Esophagus mucosa (tissue), 1 donor: ENCODE data around the gene GSTM4. TPM values are rescaled to one million over a fixed set of nuclear protein-coding genes. Genes with fewer than 3 reads are reported as not detected.
"Not testable (repeated sequence)": the region's sequence is repeated elsewhere in the genome, so short reads cannot be mapped to it uniquely, and the experiment has no call there.

ENCODE experiments used
- ATAC-seq: fragments of 200-7000 bp; cut with Tn5 transposase; one replicate; pipeline ENCODE4 v1.9.1; 2020
- total RNA-seq: library from RNA; stranded (reverse); gene quantifications from one replicate; pipeline ENCODE4 v1.2.4, GENCODE V29; 2023
- donor health status: DM: yes; HTN: yes; CAD: no.

GSTM4 gene
- total RNA-seq, 1 donor from 2014 or later: 27.3 TPM

DNA sequence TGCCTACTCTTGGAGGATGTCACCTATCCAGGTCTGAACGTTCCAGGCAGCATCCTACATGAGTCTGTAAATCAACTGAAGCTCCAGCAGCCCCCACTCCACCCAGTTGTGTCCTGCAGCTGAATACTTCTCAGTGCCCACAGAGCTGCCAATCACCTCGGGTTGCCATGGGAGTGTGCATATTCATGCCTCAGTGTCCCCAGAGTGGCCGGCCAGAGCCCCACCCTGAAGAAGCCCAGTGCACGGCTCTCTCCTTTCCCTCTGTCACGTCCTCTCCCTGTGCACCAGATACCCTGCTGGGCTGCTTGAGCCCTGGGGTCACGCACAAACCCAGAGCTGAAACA is 16.1 kb upstream of the GSTM4 start:
- peak; percentile 2 for ATAC-seq

DNA sequence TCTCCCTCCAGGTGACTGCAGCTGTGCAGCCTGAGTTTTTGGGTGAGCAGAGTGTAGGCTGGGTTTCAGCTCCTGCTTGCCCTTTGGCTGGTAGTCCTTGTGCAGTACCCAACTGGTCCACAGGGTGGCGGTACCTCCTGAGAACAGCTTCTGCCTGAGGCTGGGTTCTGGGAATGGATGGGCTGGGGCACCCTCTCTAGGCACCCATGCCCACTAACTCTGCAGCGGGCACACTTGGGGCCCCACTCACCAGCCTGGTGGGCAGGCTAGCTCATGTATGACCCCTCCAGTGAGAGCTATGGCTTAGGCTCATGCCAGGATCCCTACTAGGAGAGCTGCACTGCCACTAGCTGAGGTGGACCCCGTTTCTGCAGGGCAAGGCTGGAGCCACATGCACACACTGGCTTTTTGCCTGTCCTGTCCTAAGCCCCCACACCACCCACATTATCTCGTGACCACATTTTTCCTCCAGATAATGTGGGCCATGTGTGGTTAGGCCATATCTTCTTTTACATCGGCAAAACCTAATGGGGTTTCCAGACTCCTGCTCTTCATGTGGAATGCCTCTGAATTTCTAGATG is 15.5 kb upstream of the GSTM4 start:
- ATAC-seq: peak; percentile 80

DNA sequence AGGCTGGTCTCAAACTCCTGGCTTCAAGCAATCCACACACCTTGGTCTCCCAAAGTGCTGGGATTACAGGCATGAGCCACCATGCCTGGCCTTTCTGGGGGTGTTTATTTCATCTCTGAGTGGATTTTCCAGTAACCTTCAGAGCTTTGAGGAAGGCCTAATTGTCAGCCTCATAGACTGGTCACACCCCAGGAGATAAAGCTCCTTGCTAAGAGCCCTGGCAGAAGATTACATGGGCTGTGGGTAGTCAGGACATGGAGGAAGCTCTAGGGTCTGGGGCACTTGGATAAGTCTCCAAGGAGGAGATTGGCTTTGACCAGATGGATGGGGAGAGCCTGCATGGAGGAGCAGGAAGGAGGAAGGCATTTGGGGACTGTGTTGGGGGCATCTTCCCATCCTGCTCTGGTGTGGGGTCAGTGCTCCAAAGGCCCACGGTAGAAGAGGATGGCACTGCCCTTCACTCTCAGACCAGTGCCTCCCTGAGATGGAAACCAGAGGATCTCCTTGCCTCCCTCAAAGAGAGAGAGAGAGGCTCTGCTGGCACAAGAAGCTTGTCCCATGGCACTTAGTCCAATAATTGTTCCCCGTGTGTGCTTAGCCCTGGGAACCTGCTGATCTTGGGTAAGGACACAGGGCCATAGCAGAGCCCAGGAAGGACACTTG is 14.7 kb upstream of the GSTM4 start:
- no peak for ATAC-seq

DNA sequence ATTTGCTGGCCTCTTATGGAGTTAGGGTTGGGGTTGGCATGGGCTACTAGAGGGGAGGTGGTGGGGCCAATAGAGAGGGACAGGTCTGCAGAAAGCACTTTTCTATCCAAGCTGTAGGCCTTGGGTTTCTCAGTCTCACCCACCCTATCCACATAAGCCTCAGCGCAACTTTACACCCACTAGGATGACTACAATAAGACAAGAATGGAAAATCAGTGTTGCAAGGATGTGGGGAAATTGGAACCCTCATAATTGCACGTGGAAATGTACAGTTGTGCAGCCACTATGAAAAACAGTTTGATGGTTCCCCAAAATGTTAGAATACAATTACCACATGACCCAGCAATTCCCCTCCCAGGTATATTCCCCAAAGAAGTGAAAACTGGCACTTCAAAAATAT is 14.0 kb upstream of the GSTM4 start:
- no peak for ATAC-seq

DNA sequence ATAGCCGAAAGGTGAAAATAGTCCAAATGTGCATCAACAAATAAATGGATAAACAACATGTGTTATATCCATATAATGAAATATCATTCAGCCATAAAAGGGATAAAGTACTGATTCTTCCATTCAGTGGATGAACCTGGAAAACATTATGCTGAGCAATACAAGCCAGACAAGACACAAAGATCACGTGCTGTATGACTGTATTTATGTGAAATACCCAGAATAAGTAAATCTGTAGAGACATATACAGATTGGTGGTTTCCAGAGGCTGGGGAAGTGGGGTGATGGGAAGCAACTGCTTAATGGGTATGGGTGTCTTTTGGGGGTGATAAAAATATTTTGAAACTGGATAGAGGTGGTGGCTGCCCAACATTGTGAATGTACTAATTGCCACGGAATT is 13.3 kb upstream of the GSTM4 start:
- ATAC-seq: no peak

DNA sequence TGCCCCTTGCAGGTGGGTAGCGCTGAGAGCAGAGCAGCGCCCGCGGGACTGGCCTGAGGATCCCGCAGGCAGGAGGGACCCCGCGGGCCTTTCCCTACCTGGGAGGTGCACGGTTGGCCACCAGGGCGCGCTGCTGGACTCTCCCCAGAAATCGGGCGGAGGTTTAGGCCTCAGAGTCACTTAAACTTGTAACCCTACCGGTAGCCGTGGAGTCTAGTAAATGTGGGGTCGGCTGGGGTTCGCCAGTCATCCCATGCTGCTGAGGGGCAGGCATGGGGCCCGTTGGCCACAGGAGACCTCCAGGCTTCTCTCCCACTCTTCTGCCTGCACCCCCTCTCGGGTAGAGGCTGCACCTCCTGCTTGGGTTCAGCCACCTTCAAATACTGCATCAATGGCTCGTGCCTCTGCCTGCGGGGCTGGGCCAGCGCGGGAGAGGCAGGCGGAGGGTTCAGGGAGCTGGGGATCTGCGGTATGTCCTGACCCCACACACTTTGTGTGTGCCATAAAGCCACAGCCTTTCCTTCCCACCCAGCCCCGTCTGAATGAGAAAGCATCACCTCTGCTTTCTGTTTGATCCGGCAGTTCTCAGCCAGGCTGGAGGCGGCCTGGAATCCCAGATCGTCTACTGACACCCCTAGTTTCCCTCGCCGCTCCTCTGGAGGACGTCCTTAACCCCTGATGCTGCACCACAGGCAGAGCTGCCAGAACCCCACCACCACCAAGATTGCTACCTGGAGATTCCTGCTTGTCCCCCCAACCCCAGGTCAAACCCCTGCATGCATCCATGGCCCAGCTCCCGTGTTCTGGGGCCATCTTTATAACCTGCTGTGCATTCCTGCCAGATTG is 12.3 kb upstream of the GSTM4 start:
- peak; percentile 90 for ATAC-seq

DNA sequence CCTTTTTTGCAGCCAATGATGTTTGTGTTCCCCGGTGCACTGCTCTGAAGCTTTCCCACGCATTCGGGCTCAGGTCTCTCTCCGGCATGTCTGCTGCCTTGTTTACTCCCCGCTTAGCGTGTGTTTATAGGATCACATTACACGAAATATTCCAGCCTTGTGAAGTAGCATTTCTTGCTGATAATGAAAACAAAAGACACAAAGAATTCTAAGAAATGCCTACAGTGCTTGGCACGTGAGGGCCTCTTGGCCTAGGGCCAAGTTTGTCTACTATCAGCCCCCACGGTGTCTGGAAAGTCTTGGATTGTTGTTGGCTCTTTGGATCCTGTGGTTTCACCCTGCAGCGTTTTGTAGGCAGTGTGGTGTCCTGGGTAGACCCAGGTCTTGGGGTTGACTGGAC is 11.2 kb upstream of the GSTM4 start:
- no peak for ATAC-seq

DNA sequence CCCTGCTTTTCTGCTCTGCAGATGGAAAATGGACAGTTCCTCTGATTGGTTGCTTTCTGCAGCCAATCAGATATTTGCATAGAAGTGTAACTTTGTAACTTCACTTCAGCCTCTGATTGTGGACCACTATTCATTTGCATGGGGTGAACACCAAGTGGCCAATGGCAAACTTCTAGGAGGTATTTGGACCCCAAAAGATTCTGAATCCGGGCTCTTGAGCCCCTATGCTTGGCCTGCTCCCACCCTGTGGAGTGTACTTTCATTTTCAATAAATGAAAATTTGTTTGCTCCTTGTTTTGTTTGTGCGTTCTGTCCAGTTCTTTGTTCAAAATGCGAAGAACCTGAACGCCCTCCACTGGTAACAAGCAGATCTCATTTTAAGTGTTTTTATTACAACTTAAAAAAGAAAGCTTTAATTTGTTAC is 6.4 kb upstream of the GSTM4 start:
- ATAC-seq: no peak

DNA sequence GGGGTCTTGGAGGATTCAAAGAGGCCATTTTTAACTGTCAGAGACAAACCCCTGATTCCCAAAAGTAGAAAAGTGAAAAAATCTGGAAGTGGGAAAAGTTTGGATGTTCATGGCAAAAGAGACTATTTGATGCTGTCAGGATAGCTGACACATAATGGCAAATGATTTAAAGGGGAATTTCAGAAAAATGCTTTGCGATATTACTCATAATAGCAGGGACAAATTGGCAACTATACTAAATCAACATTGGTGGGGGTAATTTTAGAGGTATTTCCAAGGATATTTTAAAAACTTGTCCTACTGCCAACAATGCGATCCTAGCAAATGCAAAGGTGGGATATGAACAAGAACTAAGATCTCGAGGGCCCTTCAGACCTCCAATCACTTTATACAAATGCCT is 5.3 kb upstream of the GSTM4 start:
- ATAC-seq: no peak

DNA sequence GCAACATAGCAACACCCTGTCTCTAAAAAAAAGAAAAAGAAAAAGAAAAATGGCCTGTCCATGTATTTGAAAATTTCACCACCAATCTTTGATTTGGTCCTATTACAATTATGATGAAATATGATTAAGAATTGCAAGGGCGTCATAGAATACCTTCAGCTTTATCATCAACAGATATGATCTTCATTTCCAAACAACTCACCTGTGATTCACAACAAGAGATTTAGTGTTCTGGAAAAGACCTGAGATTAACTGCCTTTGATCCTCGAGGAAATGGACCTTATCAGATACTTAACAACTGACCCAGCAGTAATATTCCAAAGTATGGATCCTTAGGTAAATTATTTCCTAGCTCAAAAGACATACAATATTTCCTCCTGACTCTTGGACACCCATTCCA is 3.5 kb upstream of the GSTM4 start:
- no peak for ATAC-seq

DNA sequence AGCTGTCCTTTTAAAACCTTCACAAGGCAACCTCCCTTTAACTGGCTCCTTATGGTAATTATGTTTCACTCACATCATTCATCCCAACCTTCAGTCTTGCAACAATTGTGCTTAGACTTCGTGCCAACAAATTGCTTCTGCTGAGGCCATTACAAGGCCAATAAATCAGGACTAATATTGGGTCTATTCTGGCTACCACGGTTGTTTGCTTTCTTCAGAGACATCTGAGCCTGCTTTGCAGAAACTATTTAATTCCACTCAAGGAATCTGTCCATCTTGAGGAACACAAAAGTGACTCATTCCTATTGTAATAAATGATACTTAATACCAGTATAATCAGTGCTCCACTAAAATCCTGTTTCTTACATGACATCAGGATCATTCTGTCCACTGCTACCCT is 2.6 kb upstream of the GSTM4 start:
- ATAC-seq: no peak

DNA sequence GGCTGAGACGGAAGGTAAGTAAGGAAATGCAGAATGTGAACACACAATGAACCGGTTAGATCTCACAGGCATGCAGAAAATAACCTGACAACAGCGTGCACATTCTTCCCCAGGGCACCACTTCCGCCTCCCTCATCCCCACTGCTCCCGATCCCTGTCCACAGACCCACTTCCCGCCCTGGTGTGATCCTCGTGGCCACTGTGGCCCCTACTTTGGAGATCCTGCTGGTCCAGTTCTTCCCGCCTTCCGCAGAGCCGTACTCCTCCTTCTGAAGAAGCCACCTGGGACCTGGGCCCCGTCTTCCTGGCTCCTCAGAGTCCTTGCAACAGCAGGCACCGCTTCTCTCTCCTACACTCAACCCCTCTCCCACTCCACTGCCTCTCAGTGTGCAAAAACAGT is 1.4 kb upstream of the GSTM4 start:
- ATAC-seq: no peak

DNA sequence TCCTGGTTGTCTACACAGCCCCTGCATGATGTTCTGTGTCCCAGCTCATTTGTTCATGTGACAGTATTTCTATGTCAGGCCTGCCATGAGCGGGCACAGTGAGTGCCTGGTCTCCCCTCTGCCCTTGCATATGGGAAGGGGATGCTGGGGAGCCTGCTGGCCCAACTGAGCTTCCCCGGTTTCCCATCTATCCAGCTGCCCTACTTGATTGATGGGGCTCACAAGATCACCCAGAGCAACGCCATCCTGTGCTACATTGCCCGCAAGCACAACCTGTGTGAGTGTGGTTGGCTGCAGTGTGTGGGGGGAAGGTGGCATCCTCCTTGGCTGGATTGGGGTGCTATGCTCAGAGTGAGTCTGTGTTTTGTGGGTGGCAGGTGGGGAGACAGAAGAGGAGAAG is 1.5 kb downstream of the GSTM4 start:
- no peak for ATAC-seq

DNA sequence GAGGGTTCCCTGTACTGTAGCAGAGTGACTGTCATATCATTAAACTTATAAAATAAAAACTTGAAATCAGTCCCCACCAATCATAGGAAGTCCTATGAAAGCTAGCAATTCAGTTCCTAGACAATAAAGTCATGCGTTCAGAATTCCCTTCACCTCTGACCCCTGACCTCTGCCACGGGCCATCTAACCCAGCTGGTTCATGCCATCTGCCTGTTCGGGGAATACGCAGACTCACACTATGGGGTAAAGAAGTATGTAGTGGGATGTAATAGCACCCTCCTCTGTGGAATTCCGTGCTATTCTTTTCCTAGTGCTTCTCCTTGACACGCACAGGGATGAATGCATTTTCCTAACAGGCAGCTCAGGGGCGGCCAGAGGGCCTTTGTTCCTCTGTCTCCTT is 2.1 kb downstream of the GSTM4 start:
- ATAC-seq: no peak

DNA sequence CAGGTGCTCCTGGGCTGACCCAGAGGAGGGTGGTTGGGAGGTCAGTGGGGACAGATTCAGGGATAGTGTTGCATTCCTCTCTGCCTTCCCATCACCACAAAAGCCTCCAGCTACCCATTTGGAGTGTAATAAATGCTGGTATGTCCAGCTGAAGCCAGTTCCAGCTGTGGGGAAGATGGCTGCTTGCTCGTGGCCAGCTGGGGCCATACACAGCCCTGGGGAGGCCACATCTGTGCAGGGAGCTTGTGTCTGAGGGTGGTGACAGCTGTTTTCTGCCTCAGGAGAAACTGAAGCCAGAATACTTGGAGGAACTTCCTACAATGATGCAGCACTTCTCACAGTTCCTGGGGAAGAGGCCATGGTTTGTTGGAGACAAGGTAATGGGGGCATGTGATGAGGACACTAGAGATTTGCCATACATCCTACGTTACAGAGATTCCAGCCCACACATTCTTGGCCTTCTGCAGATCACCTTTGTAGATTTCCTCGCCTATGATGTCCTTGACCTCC is 2.7 kb downstream of the GSTM4 start:
- no peak for ATAC-seq

DNA sequence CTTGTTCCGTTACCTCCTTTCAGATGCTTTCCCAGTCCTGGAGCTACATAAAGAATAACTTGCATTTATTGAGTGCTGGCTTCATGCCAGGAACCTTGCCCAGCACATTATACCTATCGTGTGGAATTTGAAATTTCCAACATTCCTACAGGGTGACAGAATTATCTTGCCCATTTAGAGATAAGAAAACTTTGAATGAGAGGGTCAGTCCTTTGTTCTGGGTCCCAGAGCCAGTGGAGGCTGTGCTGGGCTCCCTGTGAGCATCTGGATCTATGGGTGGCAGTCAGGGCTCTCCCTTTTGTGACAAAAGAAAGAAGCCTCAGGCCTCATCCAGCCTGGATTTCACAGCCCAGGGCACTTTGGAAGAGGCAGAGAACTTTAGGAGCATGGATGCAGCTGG is 3.2 kb downstream of the GSTM4 start:
- ATAC-seq: no peak

DNA sequence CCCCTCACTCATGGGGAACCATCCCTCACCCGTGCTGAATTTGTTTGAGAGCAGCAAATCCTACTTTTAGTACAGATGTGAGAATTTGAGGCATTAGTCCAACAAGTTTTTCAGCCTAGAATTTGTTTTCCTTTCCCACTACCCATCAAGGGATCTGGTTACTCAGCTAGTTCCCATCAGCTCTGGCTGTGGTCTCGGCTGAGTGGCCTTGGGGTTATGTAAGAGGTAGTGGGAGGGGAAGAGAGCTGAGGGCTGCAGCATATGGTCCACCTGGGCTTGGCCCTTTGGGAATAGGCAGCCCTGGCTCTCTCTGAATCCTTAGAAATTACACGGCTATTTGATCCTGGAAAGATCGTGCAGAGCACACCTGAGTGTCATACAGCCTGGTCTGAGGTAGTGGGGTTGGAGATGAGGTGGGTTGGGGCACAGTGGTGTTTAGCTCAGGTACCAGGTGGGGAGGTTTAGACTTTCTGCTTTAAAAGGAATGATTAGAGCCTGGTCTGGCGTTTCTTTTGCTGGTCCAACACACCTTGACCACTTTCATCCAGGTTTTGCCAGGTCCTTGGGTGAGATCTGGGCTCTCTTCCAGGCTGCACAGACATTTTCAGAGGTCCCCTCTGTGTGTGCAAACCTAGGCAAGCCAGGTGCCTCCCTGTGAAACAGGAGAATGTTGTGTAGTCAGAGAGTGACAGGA is 4.2 kb downstream of the GSTM4 start:
- no peak for ATAC-seq

DNA sequence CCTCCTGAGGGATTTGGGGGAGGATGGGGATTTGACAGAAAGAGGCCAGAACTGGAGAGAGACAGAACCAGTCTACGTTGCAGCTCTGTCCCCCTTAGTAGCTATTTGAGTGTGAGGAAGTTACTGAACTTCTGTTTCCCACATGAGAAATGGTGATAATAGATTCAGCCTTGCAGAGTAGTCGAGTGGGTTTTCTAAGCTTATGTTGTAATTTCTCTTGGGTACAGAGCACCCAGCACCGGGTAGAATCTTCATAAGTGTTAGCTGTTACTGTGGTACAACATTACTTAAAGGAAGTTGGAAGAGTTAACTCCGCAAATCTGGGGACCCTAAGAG is 4.8 kb downstream of the GSTM4 start:
- not testable (repeated sequence) for ATAC-seq

DNA sequence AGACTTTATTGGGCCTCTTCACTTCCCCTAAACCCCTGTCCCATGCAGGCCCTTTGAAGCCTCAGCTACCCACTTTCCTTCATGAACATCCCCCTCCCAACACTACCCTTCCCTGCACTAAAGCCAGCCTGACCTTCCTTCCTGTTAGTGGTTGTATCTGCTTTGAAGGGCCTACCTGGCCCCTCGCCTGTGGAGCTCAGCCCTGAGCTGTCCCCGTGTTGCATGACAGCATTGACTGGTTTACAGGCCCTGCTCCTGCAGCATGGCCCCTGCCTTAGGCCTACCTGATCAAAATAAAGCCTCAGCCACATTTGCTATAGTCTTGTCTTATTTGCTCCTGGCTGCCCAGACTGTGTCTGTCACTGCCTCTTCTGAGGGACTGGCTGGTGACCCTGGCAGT is 5.5 kb downstream of the GSTM4 start:
- ATAC-seq: no peak

DNA sequence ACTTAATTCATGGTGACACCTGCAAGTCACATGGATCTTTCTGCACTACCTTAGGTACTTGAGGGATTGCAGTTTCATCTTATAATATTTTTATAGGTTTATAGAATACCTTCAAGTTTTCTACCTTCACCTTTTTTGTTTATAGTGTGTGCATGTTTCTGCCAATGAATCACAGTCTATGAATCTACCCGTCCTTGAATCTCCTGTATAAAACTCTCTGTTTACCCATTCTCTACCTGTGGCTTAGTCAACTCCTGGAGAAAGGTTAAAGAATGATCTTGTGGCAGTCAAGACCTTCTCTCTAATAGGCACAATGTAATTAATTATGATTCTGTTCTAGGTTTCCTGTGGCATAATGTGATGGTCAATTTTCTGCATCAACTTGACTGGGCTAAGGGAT is 8.8 kb downstream of the GSTM4 start:
- ATAC-seq: no peak

DNA sequence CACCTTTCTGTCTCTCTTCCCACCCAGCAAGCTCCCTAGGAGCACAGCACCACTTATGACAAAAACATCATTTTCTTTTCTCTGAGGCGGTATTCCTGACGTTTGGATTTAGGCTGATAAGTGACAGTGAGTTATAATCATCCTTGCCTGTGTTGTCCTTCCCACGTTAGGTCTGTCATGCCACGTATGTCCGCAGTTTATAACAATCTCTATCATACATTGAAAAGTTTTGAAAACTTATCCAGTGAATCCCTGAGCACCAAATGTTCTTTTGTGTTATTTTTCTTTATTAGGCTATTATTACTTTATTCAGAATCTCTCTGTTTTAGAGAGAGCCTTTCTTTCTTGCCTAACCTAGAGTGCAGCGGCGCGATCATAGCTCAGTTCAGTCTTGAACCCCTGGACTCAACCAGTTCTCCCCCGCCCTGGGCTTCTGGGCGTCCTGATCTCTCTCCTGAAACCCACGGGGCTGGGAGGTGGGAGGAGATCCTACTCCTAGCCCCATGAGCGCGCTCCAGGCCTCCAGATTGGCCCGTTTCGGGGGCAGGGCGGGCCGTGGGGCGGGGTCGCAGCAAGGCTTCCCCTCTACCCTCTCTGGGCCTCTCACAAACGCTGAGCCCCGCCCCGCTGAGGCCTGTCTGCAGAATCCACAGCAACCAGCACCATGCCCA is 11.7 kb downstream of the GSTM4 start, which contains the start of gene GSTM2:
GSTM2 (plus strand) TSS at position 606 of the 671 bp plus-strand sequence; CDS start at position 665, 59 bp downstream.
- peak; percentile 97 for ATAC-seq

DNA sequence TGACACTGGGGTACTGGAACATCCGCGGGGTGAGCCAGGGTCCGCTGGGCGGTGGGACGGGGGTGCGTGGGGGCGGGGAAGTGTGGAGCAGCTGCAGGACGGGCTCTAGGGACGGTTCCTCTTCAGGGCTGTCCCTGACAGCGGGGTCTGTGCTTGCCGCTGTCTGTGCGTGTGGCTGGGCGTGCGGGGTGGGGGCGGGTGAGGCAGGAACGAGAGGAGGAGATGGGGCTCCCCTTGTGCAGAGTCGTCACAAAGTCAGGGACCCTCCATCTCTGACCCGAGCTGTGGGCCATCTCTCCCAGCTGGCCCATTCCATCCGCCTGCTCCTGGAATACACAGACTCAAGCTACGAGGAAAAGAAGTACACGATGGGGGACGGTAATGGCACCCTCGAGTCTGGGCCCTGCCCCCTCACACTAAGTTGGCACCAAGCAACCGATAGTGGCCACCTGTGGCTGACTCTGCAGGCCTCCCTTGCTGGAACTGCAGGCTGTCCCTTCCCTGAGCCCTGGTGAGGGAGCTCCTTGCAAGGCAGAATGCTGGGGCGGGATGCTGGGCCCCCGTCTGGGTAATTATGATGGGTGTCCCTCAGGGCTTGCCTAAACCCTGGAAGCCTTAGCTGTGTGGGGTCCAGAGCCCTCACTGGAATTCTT is 12.3 kb downstream of the GSTM4 start:
- peak; percentile 25 for ATAC-seq
